ENCODE measurements around the gene SCGB1C2.
"Not testable (repeated sequence)": the region's sequence is repeated elsewhere in the genome, so short reads cannot be mapped to it uniquely, and the experiment has no call there.

Gene SCGB1C2

DNA sequence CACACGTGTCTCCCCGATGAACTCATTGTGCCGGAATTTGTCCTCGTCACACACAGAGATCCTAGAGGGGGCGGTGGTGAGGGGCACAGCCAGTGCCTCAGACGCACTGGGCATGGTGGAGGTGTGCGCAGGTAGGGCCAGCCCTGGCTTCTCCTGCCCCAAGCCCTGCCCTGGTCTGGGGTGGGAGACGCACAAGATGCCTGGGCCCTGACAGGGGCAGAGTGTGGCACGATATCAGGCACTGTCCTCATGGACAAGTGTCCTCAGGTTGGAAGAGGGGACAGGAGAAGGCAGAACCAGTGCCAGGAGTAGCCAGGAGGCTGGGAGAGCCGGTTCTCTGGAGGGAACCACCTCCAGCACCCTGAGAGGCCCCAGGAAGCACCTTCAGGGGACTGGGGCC lies 24.1 kb downstream of the SCGB1C2 start:
- CTCF ChIA-PET = no interaction called here
- POLR2A ChIA-PET = no interaction called here
- no peak overlapping the region for H3K4me3 ChIP-seq (ENCODE audit: low read depth, low read length)
- no peak for DNase-seq (ENCODE audit: low read depth, low spot score)
- TF ChIP-seq, protein P1, sequence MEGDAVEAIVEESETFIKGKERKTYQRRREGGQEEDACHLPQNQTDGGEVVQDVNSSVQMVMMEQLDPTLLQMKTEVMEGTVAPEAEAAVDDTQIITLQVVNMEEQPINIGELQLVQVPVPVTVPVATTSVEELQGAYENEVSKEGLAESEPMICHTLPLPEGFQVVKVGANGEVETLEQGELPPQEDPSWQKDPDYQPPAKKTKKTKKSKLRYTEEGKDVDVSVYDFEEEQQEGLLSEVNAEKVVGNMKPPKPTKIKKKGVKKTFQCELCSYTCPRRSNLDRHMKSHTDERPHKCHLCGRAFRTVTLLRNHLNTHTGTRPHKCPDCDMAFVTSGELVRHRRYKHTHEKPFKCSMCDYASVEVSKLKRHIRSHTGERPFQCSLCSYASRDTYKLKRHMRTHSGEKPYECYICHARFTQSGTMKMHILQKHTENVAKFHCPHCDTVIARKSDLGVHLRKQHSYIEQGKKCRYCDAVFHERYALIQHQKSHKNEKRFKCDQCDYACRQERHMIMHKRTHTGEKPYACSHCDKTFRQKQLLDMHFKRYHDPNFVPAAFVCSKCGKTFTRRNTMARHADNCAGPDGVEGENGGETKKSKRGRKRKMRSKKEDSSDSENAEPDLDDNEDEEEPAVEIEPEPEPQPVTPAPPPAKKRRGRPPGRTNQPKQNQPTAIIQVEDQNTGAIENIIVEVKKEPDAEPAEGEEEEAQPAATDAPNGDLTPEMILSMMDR (IDR thresholded peaks at IDR 0.05; ENCODE audit: insufficient read depth, low read length, missing control alignments) = no peak

DNA sequence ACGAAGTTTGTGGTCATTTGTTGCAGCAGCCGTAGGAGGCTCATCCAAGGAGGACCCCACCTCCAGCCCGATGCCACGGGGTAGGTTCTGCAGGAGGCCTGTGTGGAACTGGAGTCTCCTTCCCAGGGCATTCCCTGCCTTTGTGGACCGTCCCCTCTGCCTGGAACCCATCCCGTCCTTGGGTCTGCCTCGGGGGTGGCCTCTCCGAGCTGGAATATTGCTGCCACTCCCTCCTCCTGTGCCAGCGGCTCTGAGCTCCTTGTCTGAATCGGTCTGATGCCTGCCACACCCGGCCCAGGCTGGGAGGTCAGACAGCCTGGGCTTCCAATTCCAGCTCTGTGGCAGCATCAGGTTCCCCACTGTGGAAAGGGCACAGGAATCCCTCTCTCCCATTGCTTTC lies 25.3 kb downstream of the SCGB1C2 start:
- no peak overlapping the region for H3K4me3 ChIP-seq (ENCODE audit: low read depth, low read length)
- CTCF ChIA-PET = interaction anchor here (1.1 to 3.3 kb wide), 5 partner anchors 9 to 538 kb away, joined by 3 to 16 read pairs (median 4); no protein-coding TSS in a partner anchor
- TF ChIP-seq, protein P1 (IDR thresholded peaks at IDR 0.05; ENCODE audit: insufficient read depth, low read length, missing control alignments) = no peak
- no peak for DNase-seq (ENCODE audit: low read depth, low spot score)
- POLR2A ChIA-PET = no interaction called here

DNA sequence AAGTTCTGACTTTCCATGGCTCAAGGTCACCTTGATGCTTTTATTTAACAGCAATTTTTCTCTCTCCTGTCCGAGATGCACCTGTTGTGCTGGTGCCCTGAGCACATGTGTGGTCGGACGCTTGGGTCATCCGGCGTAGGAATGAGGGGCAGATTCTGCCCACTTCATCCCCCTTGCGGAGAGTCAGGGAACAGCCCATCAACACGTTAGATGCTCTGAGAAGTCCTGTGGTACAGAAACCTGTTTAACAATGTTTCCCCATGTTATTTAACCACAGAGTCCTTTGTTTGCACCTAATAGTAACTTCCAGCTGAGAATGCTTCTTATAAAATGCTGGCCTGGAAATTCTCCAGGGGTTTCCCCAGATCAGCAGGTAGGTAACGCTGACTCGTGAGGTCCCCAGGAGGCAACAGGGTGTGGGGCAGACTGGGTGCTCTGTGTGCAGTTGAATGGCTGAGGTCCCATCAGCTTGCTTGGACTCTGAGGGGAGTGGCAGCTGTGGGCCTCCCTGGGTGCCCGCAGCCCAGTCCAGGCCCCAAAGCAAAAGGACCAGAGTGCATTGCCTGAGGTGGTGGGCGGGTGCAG lies 26.2 kb downstream of the SCGB1C2 start:
- TF ChIP-seq, protein P1 (IDR thresholded peaks at IDR 0.05; ENCODE audit: insufficient read depth, low read length, missing control alignments) = no peak
- no peak overlapping the region for H3K4me3 ChIP-seq (ENCODE audit: low read depth, low read length)
- POLR2A ChIA-PET = no interaction called here
- CTCF ChIA-PET = interaction anchor here (0.7 to 3.3 kb wide), 10 partner anchors 8 to 817 kb away, joined by 3 to 48 read pairs (median 4); no protein-coding TSS in a partner anchor
- DNase-seq (ENCODE audit: low read depth, low spot score) = no peak

DNA sequence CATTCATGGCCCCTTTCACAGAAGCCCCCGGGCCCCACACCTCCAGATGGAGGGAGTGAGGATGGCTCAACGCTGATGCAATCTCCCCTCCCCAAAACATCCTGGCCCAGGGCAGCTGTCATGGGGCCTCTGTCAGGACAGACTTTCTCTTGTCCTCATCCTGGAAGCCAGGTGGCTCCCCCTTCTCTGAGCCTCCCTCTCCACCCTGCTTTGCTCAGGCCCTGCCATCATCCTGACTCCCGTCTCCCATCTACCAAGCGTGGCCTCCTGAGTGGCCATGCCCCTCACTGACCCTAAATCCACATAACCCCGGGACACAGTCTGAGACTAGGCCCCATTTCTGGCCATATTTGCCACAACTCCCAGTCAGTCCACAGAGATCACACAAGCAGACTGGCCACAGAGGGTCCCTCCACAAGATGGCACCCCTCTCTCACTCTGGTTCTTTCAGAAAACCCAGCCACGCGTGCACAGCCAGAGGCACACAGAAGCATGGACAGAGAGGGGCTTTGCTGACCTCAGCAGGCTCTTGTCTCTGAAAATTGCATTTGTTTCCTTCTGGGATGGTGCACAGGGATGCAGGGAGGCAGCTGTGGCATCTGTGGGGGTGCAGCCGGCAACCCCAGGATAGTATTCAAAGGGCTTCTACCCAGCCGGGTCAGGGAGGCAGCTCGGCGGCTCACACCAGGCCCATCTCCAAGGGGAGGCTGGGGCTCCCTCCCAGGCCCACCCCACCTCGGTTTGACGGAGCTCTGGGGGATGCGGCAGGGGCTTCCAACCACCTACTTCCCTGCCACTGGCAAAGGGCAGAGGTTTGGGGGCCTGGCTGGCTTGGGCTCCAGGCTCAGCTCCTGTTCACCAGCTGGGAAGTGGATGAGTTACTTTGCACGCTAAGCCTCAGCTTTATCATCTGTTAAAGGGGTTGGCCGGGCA lies 27.2 kb downstream of the SCGB1C2 start:
- ChIA-PET POLR2A (no interaction called here), CTCF (interaction anchor here (0.7 to 3.3 kb wide), 17 partner anchors 9 to 816 kb away, joined by 3 to 48 read pairs (median 3); no protein-coding TSS in a partner anchor)
- DNase-seq (ENCODE audit: low read depth, low spot score) = no peak
- no peak overlapping the region for H3K4me3 ChIP-seq (ENCODE audit: low read depth, low read length)
- TF ChIP-seq, protein P1 (IDR thresholded peaks at IDR 0.05; ENCODE audit: insufficient read depth, low read length, missing control alignments) = peak; percentile 70

DNA sequence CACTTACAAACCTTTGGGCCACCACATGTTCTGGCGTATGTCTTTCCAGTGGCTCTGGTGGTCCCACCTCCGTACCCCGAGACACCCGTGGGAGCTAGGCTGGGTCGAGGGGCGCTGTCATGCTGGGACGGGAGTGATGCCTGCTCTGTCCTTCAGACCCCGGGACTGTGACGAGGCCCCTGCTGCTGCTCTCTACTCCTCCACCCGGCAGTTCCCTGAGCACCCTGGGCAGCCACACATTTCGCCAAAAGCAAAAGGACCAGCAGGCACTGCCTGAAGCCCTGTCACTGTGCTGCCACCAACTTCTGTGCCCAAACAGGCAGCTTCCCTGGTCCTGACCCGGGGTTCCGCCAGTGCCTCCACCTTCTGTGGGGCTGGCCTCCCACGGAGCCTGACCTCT lies 28.6 kb downstream of the SCGB1C2 start:
- CTCF ChIA-PET = interaction anchor here (0.7 to 3.3 kb wide), 7 partner anchors 8 to 574 kb away, joined by 3 to 48 read pairs (median 5); no protein-coding TSS in a partner anchor
- no peak for DNase-seq (ENCODE audit: low read depth, low spot score)
- TF ChIP-seq, protein P1 (IDR thresholded peaks at IDR 0.05; ENCODE audit: insufficient read depth, low read length, missing control alignments) = no peak
- POLR2A ChIA-PET = no interaction called here
- H3K4me3 ChIP-seq (ENCODE audit: low read depth, low read length) = no peak overlapping the region

DNA sequence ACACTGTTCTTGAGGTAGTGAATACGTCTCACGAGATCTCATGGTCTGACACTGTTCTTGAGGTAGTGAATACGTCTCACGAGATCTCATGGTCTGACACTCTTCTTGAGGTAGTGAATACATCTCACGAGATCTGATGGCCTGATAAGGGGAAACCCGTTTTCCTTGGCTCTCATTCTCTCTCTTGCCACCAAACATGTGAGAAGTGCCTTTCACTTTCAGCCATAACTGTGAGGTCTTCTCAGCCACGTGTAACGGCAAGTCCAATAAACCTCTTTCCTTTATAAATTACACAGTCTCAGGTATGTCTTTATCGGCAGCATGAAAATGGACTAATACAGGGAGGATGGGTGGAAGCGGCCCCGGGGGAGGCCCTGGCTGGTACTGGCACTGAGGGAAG lies 31.2 kb downstream of the SCGB1C2 start:
- H3K4me3 ChIP-seq (ENCODE audit: low read depth, low read length); DNase-seq (ENCODE audit: low read depth, low spot score); POLR2A ChIA-PET; CTCF ChIA-PET: not testable (repeated sequence)

All from AG04449 (cell line).